ENCODE measurements around the gene PDPK1. TPM values are rescaled to one million over a fixed set of nuclear protein-coding genes. Genes with fewer than 3 reads are reported as not detected.
"Not testable (repeated sequence)": the region's sequence is repeated elsewhere in the genome, so short reads cannot be mapped to it uniquely, and the experiment has no call there.

PDPK1 gene
- total RNA-seq, 1 donor, result 29.9 TPM

- TF ChIP-seq, protein P1, sequence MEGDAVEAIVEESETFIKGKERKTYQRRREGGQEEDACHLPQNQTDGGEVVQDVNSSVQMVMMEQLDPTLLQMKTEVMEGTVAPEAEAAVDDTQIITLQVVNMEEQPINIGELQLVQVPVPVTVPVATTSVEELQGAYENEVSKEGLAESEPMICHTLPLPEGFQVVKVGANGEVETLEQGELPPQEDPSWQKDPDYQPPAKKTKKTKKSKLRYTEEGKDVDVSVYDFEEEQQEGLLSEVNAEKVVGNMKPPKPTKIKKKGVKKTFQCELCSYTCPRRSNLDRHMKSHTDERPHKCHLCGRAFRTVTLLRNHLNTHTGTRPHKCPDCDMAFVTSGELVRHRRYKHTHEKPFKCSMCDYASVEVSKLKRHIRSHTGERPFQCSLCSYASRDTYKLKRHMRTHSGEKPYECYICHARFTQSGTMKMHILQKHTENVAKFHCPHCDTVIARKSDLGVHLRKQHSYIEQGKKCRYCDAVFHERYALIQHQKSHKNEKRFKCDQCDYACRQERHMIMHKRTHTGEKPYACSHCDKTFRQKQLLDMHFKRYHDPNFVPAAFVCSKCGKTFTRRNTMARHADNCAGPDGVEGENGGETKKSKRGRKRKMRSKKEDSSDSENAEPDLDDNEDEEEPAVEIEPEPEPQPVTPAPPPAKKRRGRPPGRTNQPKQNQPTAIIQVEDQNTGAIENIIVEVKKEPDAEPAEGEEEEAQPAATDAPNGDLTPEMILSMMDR (IDR thresholded peaks at IDR 0.05; ENCODE audit: insufficient read depth, low read length), result no peak
- no peak overlapping the region for H3K4me3 ChIP-seq (ENCODE audit: low read depth, low read length)
- DNase-seq (ENCODE audit: low read depth), result no peak
These were observed 7.0 kb upstream of the PDPK1 start for GRCh38 chr16:2530629-2531318.

GRCh38 chr16:2531371-2531695 is 6.5 kb upstream of the PDPK1 start, which contains the start of gene CEMP1:
Gene CEMP1, minus strand, starts transcription at chr16:2531408. Its CDS starts 335 bp downstream, at chr16:2531073.
- DNase-seq (ENCODE audit: low read depth), result no peak
- TF ChIP-seq, protein P1 (IDR thresholded peaks at IDR 0.05; ENCODE audit: insufficient read depth, low read length), result no peak
- peak within 1 kb of the TSS; percentile 67 for H3K4me3 ChIP-seq (ENCODE audit: low read depth, low read length)

DNA sequence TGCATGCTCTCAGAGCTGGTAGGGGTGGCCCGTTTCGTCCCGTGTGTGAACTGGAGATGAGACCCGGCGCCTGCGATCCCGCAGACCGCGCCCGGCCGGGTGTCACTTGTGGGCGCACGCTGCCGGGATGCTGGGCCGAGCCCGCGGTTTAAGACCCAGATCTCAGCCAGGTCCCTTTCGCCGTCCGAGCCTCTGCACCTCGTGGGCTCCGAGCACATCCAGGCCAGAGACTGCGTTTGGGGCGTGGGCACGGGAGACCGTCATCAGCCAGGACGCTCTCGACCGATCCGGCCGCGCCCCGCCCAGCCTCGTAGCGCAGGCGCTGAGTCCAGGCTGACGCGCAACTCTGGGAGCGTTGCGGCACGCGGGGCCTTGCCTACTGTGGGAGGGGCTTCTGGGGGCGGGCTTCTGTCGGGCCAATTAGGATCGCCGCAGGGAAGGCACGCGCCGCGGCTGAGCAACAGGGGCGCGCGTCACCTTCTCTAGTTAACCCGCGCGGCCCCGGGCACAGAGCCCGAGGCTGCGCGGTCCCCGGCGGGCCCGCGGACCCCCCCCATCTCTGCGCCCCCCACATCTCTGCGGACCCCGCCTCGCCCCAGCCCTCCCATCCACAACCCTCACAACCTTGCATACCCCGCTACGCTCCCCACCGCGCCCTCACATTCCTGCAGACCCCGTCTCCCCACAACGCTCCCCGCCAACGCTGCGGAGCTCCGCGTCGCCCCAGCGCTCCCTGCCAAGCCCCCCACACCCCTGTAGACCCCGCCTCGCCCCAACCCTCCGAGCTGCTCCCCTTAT is 5.9 kb upstream of the PDPK1 start:
- TF ChIP-seq, protein P1 (IDR thresholded peaks at IDR 0.05; ENCODE audit: insufficient read depth, low read length), result no peak
- DNase-seq (ENCODE audit: low read depth), result peak; percentile 95
- peak overlapping the region; percentile 67 for H3K4me3 ChIP-seq (ENCODE audit: low read depth, low read length)

GRCh38 chr16:2532494-2533141 is 5.2 kb upstream of the PDPK1 start:
- TF ChIP-seq, protein P1 (IDR thresholded peaks at IDR 0.05; ENCODE audit: insufficient read depth, low read length), result no peak
- peak; percentile 47 for DNase-seq (ENCODE audit: low read depth)
- peak overlapping the region; percentile 67 for H3K4me3 ChIP-seq (ENCODE audit: low read depth, low read length)

- not testable (repeated sequence) for DNase-seq (ENCODE audit: low read depth); H3K4me3 ChIP-seq (ENCODE audit: low read depth, low read length)
These were observed 4.6 kb upstream of the PDPK1 start for GRCh38 chr16:2533142-2533755.

DNA sequence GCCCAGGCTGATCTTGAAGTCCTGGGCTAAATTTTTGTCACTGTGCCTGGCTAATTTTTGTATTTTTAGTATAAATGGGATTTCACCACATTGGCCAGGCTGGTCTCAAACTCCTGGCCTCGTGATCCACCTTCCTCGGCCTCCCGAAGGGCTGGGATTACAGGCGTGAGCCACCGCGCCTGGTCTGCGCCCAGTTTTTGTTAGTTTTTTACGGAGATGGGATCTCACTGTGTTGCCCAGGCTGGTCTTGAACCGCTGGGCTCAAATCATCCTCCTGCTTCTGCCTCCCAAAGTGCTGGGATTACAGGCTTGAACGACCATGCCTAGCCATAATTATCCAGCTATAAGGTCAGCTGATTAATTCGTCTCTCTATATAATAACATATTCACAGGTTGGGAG is 3.9 kb upstream of the PDPK1 start:
- no peak for DNase-seq (ENCODE audit: low read depth)
- H3K4me3 ChIP-seq (ENCODE audit: low read depth, low read length), result no peak overlapping the region
- TF ChIP-seq, protein P1 (IDR thresholded peaks at IDR 0.05; ENCODE audit: insufficient read depth, low read length), result no peak

DNA sequence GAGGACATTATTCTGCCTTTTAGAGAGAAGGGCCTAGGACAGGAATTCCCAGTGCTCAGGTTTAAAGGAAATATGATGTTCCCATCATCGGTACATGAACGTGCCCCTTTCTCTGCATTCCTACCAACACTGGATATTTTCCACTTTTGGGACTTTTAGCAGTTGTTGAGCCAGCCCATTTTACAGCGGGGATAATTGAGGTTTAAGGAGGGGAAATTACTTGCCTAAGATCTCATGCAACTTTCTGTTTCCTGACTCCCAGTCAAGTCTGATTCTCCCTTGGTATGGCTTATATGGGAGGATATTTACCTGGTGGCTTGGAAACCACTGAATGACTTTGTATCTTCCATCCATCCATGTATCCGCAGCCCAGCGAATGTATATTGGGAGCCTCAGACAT is 3.5 kb upstream of the PDPK1 start:
- not testable (repeated sequence) for H3K4me3 ChIP-seq (ENCODE audit: low read depth, low read length); DNase-seq (ENCODE audit: low read depth)
